HL-60 (cell line): ENCODE data around the gene PTPRR.

ENCODE experiments used
- DNase-seq, 2 experiments: peaks; one replicate each; pipeline ENCODE4 v3.0.0-alpha.2; 2010 to 2020; ENCODE audit warnings: low read depth in 1 of 2, low spot score in 1 of 2
- H3K27ac ChIP-seq: fragments of 250-450 bp; sonication (Bioruptor Pico); replicated peaks from 2 replicates; pipeline ENCODE4 v1.5.1; 2020; ENCODE audit warnings: mild to moderate bottlenecking, moderate library complexity
- H3K27me3 ChIP-seq: fragments of 250-450 bp; sonication (Bioruptor Pico); 2 replicates; pipeline ENCODE4 v1.5.1; 2021; ENCODE audit warnings: mild to moderate bottlenecking, moderate library complexity; ENCODE audit not compliant: insufficient read depth, poor library complexity, severe bottlenecking
- H3K4me3 ChIP-seq: replicated peaks from 2 replicates; pipeline ENCODE4 v1.5.1; 2011; ENCODE audit warnings: mild to moderate bottlenecking, control low read depth, low read length; ENCODE audit not compliant: insufficient read depth
- CTCF ChIP-seq: IDR thresholded peaks from one replicate; pipeline ENCODE4 v1.5.1; 2011; ENCODE audit warnings: low read length, control low read depth, inconsistent platforms; ENCODE audit not compliant: insufficient read depth
- GABPA ChIP-seq: IDR thresholded peaks from 2 replicates; pipeline ENCODE4 v1.6.1; 2012; ENCODE audit warnings: low read depth
- POLR2AphosphoS5 ChIP-seq: IDR thresholded peaks from 2 replicates; pipeline ENCODE4 v1.6.1; 2012; ENCODE audit warnings: low read depth
- REST ChIP-seq: IDR thresholded peaks from 2 replicates; pipeline ENCODE4 v1.6.1; 2012; ENCODE audit warnings: low read depth; ENCODE audit not compliant: insufficient replicate concordance
- SPI1 ChIP-seq: IDR thresholded peaks from 2 replicates; pipeline ENCODE4 v1.6.1; 2012; ENCODE audit warnings: low read depth, mild to moderate bottlenecking, borderline replicate concordance

Gene PTPRR

GRCh38 chr12:70854138-70854537 is 66.4 kb downstream of the PTPRR start:
- H3K27ac ChIP-seq: no peak overlapping the region
- no peak overlapping the region for H3K4me3 ChIP-seq
- DNase-seq: no peak
- no peaks in the 10 kb centered on the region for H3K27me3 ChIP-seq
- TF ChIP-seq GABPA: no peak
- TF ChIP-seq REST: no peak
- no peak for TF ChIP-seq CTCF
- TF ChIP-seq POLR2AphosphoS5: no peak
- TF ChIP-seq SPI1: no peak

- DNase-seq: no peak
- no peak for TF ChIP-seq CTCF
- TF ChIP-seq GABPA: no peak
- TF ChIP-seq REST: no peak
- no peak for TF ChIP-seq POLR2AphosphoS5
- no peak for TF ChIP-seq SPI1
- Histone ChIP-seq H3K27me3 (no peaks in the 10 kb centered on the region), H3K27ac (no peak overlapping the region), H3K4me3 (no peak overlapping the region)
Measured at GRCh38 chr12:70853326-70853725, 67.2 kb downstream of the PTPRR start.

DNA sequence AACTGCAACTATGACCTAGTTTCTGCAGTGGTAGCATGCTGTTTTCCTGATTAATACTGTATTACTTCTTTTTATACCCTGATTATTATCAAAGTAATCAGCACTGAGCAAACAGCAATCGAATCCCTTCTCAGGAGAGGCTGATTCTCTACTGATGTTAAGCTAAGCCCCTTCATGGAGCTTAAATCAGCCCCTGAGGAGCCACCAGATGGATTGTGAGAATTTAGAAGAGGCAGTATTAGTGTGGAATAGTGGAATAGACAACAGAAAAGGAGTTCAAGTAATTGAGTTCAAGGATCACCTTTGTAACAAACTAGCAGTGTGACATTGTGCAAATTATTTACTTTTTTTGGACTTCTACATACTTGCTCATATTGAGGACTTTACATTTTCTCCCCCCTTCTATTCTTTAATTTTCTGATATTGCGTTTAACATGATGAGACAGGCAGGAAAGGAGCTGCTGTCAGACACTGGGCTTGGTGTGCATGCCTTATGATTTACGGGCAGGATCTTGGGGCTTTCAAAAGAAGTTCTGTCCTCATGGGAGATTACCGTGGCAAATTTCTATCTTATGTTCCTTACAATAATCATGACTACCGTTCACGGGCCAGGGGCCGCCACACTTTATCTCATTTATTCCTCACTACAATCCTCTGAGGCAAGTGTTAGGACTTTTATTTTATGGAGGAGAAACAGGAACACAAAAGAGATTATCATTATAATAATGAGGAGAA is 68.0 kb downstream of the PTPRR start:
- DNase-seq: no peak
- Histone ChIP-seq H3K4me3 (no peak overlapping the region), H3K27me3 (no peaks in the 10 kb centered on the region), H3K27ac (no peak overlapping the region)
- TF ChIP-seq POLR2AphosphoS5 (no peak), CTCF (no peak), SPI1 (no peak), REST (no peak), GABPA (no peak)
